MM.1S (cell line): Measurements from ENCODE around the gene PYGB.

Experiments
- DNase-seq: peaks from one replicate; pipeline ENCODE4 v3.0.0-alpha.2; 2015
- H2AFZ ChIP-seq: fragments of 300-600 bp; sonication (generic); 2 replicates; pipeline ENCODE4 v1.6.0; 2016; ENCODE audit warnings: antibody characterized with exemption, low read length
- H3F3A ChIP-seq: fragments of 300-600 bp; sonication (generic); 2 replicates; pipeline ENCODE4 v1.6.1; 2016; ENCODE audit warnings: mild to moderate bottlenecking, antibody characterized with exemption, low read length, moderate library complexity, mixed read lengths; ENCODE audit not compliant: insufficient read depth
- H3K27ac ChIP-seq: fragments of 300-600 bp; sonication (generic); 2 replicates; pipeline ENCODE4 v1.5.1; 2016; ENCODE audit warnings: mild to moderate bottlenecking, low read length
- H3K27me3 ChIP-seq: fragments of 300-600 bp; sonication (generic); replicated peaks from 2 replicates; pipeline ENCODE4 v1.6.0; 2016; ENCODE audit warnings: low read length; ENCODE audit not compliant: insufficient read depth
- H3K36me3 ChIP-seq: fragments of 300-600 bp; sonication (generic); replicated peaks from 2 replicates; pipeline ENCODE4 v1.6.1; 2016; ENCODE audit warnings: mild to moderate bottlenecking, low read length, mixed read lengths; ENCODE audit not compliant: insufficient read depth
- H3K4me1 ChIP-seq: fragments of 300-600 bp; sonication (generic); 2 replicates; pipeline ENCODE4 v1.6.1; 2016; ENCODE audit warnings: low read length, mixed read lengths
- H3K4me2 ChIP-seq: fragments of 300-600 bp; sonication (generic); 2 replicates; pipeline ENCODE4 v1.6.0; 2016; ENCODE audit warnings: low read depth, low read length
- H3K4me3 ChIP-seq: fragments of 300-600 bp; sonication (generic); 2 replicates; pipeline ENCODE4 v1.5.1; 2016; ENCODE audit warnings: low read length, mixed read lengths
- H3K79me2 ChIP-seq: fragments of 300-600 bp; sonication (generic); 2 replicates; pipeline ENCODE4 v1.6.1; 2016; ENCODE audit warnings: mixed run types, low read length, mixed read lengths
- H3K9ac ChIP-seq: fragments of 300-600 bp; sonication (generic); 2 replicates; pipeline ENCODE4 v1.6.1; 2016; ENCODE audit warnings: low read length, mixed read lengths
- H3K9me2 ChIP-seq: fragments of 300-600 bp; sonication (generic); replicated peaks from 2 replicates; pipeline ENCODE4 v1.6.1; 2016; ENCODE audit warnings: mild to moderate bottlenecking, low read length, mixed read lengths; ENCODE audit not compliant: insufficient read depth
- H3K9me3 ChIP-seq: fragments of 300-600 bp; sonication (generic); replicated peaks from 2 replicates; pipeline ENCODE4 v1.6.1; 2016; ENCODE audit warnings: mild to moderate bottlenecking, low read length, mixed read lengths; ENCODE audit not compliant: insufficient read depth
- H4K20me1 ChIP-seq: fragments of 300-600 bp; sonication (generic); 2 replicates; pipeline ENCODE4 v1.6.1; 2016; ENCODE audit warnings: mild to moderate bottlenecking, low read length, moderate library complexity, mixed read lengths; ENCODE audit not compliant: insufficient read depth
- EZH2 ChIP-seq: fragments of 300-600 bp; sonication (generic); optimal IDR thresholded peaks from 2 replicates; pipeline ENCODE3; 2017; ENCODE audit warnings: low read depth, mild to moderate bottlenecking, antibody characterized with exemption, low read length, mixed read lengths
- EZH2phosphoT487 ChIP-seq: fragments of 300-600 bp; sonication (generic); IDR thresholded peaks from 2 replicates; pipeline ENCODE4 v1.6.1; 2018; ENCODE audit warnings: antibody characterized with exemption, low read length
- TF ChIP-seq, protein P1 (sequence below): fragments of 300-600 bp; sonication (generic); IDR thresholded peaks from 2 replicates; pipeline ENCODE4 v1.5.1; 2016; ENCODE audit warnings: antibody characterized with exemption, low read length, mixed read lengths

PYGB gene

DNA sequence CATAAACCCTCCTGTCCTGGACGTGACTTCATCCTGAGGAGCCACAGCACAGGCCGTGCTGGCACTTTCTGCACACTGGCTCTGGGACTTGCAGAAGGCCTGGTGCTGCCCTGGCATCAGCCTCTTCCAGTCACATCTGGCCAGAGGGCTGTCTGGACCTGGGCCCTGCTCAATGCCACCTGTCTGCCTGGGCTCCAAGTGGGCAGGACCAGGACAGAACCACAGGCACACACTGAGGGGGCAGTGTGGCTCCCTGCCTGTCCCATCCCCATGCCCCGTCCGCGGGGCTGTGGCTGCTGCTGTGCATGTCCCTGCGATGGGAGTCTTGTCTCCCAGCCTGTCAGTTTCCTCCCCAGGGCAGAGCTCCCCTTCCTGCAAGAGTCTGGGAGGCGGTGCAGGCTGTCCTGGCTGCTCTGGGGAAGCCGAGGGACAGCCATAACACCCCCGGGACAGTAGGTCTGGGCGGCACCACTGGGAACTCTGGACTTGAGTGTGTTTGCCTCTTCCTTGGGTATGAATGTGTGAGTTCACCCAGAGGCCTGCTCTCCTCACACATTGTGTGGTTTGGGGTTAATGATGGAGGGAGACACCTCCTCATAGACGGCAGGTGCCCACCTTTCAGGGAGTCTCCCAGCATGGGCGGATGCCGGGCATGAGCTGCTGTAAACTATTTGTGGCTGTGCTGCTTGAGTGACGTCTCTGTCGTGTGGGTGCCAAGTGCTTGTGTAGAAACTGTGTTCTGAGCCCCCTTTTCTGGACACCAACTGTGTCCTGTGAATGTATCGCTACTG is 22.0 kb upstream of the PYGB start:
- Histone ChIP-seq H3K9me2 (no peaks in the 10 kb centered on the region), H3K9me3 (no peaks in the 10 kb centered on the region), H4K20me1 (no peaks in the 10 kb centered on the region), H2AFZ (no peak overlapping the region), H3K27ac (no peak overlapping the region), H3K4me2 (no peak overlapping the region), H3K36me3 (no peaks in the 10 kb centered on the region), H3F3A (no peaks in the 10 kb centered on the region), H3K4me1 (no peaks in the 10 kb centered on the region), H3K79me2 (no peaks in the 10 kb centered on the region), H3K27me3 (no peaks in the 10 kb centered on the region), H3K9ac (no peak overlapping the region), H3K4me3 (no peak overlapping the region)
- no peak for DNase-seq
- TF ChIP-seq EZH2phosphoT487 (no peak), EZH2 (no peak)
- TF ChIP-seq, protein P1, sequence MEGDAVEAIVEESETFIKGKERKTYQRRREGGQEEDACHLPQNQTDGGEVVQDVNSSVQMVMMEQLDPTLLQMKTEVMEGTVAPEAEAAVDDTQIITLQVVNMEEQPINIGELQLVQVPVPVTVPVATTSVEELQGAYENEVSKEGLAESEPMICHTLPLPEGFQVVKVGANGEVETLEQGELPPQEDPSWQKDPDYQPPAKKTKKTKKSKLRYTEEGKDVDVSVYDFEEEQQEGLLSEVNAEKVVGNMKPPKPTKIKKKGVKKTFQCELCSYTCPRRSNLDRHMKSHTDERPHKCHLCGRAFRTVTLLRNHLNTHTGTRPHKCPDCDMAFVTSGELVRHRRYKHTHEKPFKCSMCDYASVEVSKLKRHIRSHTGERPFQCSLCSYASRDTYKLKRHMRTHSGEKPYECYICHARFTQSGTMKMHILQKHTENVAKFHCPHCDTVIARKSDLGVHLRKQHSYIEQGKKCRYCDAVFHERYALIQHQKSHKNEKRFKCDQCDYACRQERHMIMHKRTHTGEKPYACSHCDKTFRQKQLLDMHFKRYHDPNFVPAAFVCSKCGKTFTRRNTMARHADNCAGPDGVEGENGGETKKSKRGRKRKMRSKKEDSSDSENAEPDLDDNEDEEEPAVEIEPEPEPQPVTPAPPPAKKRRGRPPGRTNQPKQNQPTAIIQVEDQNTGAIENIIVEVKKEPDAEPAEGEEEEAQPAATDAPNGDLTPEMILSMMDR: no peak

DNA sequence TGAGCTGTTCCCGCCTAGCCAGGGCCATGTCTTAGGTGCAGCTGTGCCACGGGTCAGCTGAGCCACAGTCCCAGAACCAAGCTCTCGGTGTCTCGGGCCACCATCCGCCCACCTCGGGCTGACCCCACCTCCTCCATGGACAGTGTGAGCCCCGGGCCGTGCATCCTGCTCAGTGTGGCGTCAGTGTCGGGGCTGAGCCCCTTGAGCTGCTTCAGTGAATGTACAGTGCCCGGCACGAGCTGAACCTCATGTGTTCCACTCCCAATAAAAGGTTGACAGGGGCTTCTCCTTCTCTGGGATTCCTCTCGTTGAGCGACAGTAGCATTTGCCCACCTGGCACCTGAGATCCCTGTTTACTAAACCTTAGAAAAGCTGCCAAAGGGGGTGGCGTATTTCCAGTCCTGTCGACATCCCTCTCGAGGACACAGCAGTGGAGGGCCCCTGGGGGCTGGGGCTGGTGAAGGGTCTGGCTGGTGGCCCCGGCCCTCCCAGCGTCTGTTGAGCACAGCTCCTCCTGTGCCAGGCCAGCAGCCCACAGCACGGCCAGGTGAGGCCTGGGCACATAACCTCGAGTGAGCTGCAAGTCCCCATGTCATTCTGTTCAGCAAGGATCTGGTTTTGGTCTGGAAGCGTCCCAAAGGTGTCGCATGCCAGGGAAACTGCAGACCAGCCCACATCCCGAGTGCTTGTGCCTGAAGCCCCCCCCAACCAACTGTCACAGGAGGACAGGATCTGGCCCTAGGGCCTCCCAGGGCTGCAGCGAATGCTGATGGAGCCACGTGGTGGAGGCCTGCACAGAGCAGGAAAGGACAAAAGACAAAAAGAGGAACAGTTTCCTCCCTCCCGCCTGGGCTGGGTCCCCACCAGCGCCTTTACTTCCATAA is 21.2 kb upstream of the PYGB start:
- Histone ChIP-seq H3K9me2 (no peaks in the 10 kb centered on the region), H3K9me3 (no peaks in the 10 kb centered on the region), H3K4me3 (no peak overlapping the region), H3K9ac (no peak overlapping the region), H3K27me3 (no peaks in the 10 kb centered on the region), H3F3A (no peaks in the 10 kb centered on the region), H4K20me1 (no peaks in the 10 kb centered on the region), H3K27ac (no peak overlapping the region), H3K4me2 (no peak overlapping the region), H3K36me3 (no peaks in the 10 kb centered on the region), H3K4me1 (no peaks in the 10 kb centered on the region), H2AFZ (no peak overlapping the region), H3K79me2 (no peaks in the 10 kb centered on the region)
- DNase-seq: no peak
- TF ChIP-seq, protein P1: no peak
- TF ChIP-seq EZH2phosphoT487: no peak
- TF ChIP-seq EZH2: no peak

DNA sequence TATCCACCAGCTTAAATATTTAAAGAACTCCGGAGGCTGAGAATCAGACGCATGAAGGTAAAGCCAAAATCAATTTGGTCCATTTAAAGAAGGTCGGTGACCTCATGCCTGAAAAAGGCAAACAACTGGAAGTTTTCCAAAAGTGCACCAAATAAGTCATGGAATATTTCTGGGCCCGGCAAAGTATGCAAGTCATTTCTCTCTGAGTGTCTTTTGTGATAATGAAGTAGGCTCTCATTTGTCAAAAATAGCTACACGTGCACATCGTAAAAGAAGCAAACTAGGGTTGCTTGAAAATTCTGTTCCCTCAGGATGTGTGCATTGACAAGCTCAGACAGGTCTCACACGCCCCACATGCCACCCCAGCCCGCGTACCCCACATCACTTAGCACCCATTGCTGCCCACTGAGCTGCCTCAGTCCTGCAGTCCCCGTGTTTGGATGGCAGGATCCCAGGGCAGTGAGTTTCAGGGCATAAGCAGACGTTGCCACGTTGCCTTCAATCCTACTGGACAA is 20.5 kb upstream of the PYGB start:
- Histone ChIP-seq H3K9me2 (no peaks in the 10 kb centered on the region), H3K36me3 (no peaks in the 10 kb centered on the region), H4K20me1 (no peaks in the 10 kb centered on the region), H3K9me3 (no peaks in the 10 kb centered on the region), H3F3A (no peaks in the 10 kb centered on the region), H3K27ac (no peak overlapping the region), H3K4me2 (no peak overlapping the region), H3K79me2 (no peaks in the 10 kb centered on the region), H3K9ac (no peak overlapping the region), H3K4me1 (no peaks in the 10 kb centered on the region), H2AFZ (no peak overlapping the region), H3K27me3 (no peaks in the 10 kb centered on the region), H3K4me3 (no peak overlapping the region)
- no peak for DNase-seq
- no peak for TF ChIP-seq EZH2phosphoT487
- TF ChIP-seq, protein P1: no peak
- TF ChIP-seq EZH2: no peak
